Measurements from ENCODE around the gene CHST9. TPM values are rescaled to one million over a fixed set of nuclear protein-coding genes. Genes with fewer than 3 reads are reported as not detected.

The CHST9 gene, protein sequence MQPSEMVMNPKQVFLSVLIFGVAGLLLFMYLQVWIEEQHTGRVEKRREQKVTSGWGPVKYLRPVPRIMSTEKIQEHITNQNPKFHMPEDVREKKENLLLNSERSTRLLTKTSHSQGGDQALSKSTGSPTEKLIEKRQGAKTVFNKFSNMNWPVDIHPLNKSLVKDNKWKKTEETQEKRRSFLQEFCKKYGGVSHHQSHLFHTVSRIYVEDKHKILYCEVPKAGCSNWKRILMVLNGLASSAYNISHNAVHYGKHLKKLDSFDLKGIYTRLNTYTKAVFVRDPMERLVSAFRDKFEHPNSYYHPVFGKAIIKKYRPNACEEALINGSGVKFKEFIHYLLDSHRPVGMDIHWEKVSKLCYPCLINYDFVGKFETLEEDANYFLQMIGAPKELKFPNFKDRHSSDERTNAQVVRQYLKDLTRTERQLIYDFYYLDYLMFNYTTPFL
- 0.81 and 2.0 TPM in 2 replicates for total RNA-seq

DNA sequence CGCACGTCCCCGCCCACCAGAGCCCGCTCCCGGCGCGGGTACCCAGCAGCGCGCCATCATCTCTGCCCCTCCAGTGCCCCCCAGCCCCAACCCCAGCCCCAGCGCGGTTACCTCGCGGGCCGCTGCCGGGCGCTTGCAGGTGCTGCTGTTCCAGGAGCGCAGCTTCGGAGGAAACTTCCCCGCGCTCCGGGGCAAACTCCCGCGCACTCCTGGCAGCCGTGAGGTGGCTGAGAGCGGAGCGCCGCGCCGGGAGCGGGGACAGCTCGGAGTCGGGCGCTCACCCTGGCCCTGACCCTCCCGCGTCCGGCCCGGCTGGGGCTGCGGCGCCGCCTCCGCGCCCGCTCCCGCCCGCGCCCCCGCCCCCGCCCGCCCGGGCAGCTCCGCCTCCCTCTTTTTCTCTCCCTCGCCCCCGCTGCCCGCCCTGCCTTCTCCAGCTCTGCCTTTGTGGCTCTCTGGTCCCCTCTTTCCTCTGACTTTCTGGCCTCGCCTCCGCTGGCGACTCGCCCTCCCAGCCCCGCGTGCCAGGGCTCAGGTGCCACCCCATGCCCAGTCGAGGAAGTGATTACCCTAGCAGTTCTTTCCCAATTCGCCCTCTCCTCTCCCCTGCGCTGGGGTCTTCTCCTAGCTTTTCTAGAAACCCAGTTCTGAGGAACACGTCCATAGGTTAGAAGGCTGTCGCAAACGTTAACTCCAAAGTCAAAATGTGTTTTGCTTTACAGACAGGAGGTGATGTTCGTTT is at the start of gene CHST9:
TSS of gene CHST9 (minus strand) at position 284 of the 739 bp plus-strand sequence. CDS start 42,499 bp downstream, outside the sequence.

DNA sequence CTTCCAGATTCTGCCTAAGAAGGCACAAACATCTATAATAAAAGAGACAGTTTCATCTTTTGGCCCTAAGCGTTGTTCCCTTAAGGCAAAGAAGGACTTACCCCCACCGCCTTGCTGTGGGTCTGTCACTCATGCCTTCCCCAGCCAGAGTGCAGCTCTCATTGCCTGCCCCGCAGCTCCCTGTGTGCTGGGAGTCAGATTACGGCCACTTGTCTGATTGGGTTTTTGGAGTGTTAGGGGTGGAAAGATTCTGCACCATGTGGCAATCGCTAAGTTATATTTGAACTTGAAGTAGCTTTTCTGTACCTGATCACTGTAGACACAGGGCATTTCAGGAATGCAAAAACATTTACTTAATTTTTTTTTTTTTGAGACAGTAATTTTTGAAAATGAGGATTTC is 319.6 kb downstream of the CHST9 start, which contains the start of gene AQP4:
TSS of gene AQP4 (minus strand) at position 151 of the 400 bp plus-strand sequence. CDS start at position 133, 18 bp downstream.

